Measurements from ENCODE around the gene VIM.

GRCh38 chr10:17200001-17200911, 27.8 kb upstream of the VIM start:
- TF ChIP-seq CTCF (conservative IDR thresholded peaks at IDR 0.05; ENCODE audit: low read depth, low read length): no peak
- TF ChIP-seq RAD21 (IDR thresholded peaks at IDR 0.05; ENCODE audit: low read length): no peak
- TF ChIP-seq SMC3 (IDR thresholded peaks at IDR 0.05; ENCODE audit: low read depth, low read length): no peak
- TF ChIP-seq MAFK (IDR thresholded peaks at IDR 0.05; ENCODE audit: low read depth, low read length): no peak
- no peak for TF ChIP-seq RFX5 (IDR thresholded peaks at IDR 0.05; ENCODE audit: low read depth, low read length)
- no peak for TF ChIP-seq POLR2A (IDR thresholded peaks at IDR 0.05; ENCODE audit: low read depth, low read length)
- no peak for TF ChIP-seq USF2 (IDR thresholded peaks at IDR 0.05; ENCODE audit: low read depth, low read length)
- TF ChIP-seq CEBPB (IDR thresholded peaks at IDR 0.05; ENCODE audit: low read depth, low read length): no peak
- TF ChIP-seq CHD1 (IDR thresholded peaks at IDR 0.05; ENCODE audit: low read depth, low read length): no peak
- TF ChIP-seq ELK1 (IDR thresholded peaks at IDR 0.05; ENCODE audit: borderline replicate concordance, low read depth, low read length): no peak
- TF ChIP-seq BHLHE40 (IDR thresholded peaks at IDR 0.05; ENCODE audit: low read depth, low read length): no peak
- TF ChIP-seq RCOR1 (IDR thresholded peaks at IDR 0.05; ENCODE audit: insufficient replicate concordance, low read length): no peak

Measured in IMR-90 (cell line).